Ammon's horn (tissue), 1 donor: ENCODE data around the gene LRRC57.

ENCODE experiments used
- DNase-seq: peaks from one replicate; pipeline ENCODE4 v3.0.0-alpha.2; 2016; ENCODE audit warnings: low spot score

Gene LRRC57

DNA sequence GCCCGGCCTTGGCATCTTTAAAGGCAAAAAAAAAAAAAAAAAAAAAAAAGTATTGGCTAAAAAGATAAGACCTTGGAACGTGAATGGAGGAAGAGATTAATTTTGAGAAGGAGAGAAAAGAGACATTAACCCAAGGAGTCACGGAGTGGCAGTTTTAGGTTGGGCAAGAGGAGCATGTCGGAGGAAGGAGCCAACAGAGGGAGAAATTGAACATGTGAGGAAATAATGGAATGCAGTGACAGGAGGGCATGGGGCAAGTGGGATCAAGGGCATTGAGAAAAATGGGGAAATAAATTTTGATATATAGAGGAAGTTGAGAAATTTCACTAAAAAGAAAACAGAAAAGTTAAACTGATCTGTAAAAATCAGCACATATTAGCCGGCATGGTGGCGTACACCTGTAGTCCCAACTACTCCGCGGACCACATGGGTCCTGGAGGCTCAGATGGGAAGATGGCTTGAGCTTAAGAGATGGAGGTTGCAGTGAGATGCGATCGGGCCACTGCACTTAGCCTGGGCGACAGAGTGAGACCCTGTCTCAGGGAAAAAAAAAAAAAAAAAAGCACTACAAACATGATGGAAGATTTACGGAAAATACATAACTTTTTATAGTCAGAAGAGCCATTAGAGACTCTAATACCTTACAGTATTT, 1.3 kb upstream of the LRRC57 start:
- no peak for DNase-seq

GRCh38 chr15:42549032-42549491, 469 bp upstream of the LRRC57 start:
- DNase-seq = peak; percentile 40

DNA sequence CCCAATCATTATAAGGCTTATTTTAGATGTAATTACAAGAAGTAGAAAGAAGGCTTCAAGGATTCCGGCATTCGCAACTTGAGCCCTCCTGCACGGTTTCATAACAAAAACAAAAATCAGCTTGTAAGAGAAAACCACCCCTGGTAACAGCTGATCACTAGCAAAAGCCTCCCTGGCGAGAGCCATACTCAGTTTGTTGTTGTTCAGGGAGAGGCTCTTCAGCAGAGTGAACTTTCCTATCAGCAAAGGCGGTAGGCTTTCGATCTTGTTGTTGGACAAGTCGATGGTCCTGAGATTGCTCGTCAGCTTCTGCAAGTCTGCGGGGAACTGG, 710 bp downstream of the LRRC57 start:
- DNase-seq = no peak

DNA sequence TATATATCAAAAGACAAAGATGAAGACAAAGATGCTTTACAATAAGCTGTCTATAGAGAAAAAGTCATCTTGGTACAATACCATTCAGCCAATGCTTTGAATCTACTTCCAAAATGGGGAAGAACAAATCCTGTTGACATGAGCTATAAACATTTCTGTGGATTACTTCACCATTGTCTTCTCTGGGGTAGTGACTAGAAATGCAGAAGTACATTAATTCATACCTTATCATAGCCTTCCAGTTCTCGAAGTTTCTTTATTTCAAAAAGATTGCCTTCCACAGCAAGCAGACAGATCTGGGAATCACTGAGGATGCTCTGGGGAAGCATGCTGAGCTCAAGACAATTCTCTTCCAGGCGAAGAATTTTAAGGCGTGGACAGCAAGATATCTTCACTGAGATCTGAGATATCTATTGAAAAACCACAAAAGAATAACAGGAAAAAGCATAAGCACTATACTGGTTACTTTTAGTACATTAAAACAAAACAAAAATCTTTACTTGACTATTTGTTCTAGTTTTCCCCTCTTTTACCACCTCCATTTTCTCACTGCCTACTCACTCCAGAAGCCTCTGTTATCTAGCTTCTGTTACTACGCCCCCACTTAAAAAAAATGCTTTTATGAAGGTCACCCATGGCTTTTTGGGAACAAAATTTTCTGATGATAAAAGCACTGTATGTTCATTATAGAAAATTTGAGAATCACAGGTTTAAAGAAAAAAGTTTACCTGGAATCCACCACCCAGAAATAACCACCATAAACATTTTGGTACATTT, 3.6 kb downstream of the LRRC57 start:
- no peak for DNase-seq

- no peak for DNase-seq
These were observed 15.3 kb downstream of the LRRC57 start for GRCh38 chr15:42533246-42533645.

- no peak for DNase-seq
These were observed 19.6 kb downstream of the LRRC57 start for GRCh38 chr15:42528970-42529369.

- no peak for DNase-seq
These were observed 25.3 kb downstream of the LRRC57 start for GRCh38 chr15:42523331-42523730.

- DNase-seq = no peak
These were observed 37.6 kb downstream of the LRRC57 start for GRCh38 chr15:42511007-42511391.

DNA sequence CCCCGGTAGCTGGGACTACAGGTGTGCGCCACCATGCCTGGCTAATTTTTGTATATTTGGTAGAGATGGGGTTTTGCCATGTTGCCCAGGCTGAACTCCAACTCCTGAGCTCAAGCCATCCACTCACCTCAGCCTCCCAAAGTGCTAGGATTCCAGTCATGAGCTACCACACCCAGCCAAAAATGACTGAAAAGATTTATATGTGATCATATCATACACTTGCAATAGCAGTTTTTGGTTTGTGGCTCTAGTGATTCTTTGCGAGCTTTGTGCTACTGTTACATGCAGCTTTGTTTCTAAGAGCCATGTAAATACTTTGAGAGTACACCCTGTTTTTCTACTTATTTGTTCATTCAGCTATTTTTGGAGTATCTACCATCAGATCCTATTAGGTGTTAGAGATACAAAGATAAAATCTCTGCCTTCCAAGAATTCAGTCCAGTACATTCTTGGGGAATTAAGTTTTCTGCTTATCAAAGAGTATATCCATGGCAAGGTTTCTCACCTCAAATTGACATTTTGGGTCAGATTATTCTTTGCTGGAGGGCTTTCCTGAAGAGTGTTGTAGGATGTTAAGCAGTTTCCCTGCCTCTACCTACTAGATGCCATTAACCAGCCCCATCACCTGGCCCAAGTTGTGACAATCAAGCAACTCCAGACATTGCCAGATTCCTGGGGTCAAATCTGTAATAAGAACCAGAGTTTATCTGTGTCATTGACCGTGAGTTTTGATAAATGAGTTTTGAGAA, 38.2 kb downstream of the LRRC57 start:
- DNase-seq = no peak

DNA sequence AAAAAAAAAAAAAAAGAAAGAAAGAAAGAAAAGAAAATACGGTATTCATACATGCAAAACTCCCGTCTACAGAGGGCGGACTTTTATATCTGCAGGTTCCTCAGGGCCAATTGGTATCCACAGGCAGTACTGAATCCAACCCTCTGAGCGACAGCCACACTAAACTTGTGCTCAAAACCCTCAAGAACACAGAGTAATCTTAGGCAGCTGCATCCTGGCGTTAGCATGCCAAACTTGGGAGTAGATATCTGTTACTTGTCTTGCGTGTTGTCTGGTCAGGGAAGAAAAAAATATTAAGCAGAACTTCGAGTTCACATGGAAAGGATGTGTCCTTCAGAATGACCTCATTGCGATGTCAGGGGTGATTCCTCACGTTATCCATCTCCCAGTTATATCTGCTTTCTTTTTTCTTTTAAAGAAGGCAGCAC, 40.3 kb downstream of the LRRC57 start:
- DNase-seq = no peak

DNA sequence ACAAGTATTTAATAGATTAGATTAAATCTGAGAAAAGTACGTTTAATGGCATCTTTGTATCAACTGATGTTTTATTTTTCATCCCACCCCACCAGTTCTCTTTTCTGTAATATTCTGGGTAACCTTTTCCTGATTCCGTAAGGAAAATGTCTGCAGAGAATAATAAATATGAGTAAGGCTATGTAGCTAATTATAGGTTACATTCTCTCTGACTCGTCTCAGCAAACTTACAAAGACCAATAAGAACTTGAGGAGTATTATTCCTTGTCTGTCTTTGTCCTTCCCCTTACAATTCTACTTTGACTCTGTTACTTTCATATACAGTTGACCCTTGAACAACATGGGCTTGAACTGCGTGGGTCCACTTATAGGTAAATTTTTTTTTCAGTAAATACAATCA, 41.1 kb downstream of the LRRC57 start:
- DNase-seq = no peak

DNA sequence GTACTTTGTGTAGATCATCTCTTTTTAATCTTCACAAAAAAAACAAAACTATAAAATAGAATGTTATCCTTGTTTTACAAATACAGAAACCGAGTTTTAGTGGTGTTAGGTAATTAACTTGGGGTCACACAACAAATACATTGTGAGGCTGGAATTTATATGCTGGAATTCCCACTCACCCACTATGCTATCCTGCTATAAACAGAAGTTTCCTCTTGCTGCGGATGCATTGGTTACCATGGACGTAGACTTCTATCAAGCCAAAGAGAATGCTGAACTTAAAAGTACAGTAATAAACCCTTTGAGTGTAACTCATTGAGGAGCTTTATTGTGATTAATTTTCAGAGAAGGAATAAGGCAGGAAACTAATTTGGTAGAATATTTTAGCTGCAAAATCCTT, 44.0 kb downstream of the LRRC57 start:
- no peak for DNase-seq

GRCh38 chr15:42503825-42504224, 44.8 kb downstream of the LRRC57 start:
- DNase-seq = no peak

GRCh38 chr15:42502477-42502876, 46.1 kb downstream of the LRRC57 start:
- no peak for DNase-seq

DNA sequence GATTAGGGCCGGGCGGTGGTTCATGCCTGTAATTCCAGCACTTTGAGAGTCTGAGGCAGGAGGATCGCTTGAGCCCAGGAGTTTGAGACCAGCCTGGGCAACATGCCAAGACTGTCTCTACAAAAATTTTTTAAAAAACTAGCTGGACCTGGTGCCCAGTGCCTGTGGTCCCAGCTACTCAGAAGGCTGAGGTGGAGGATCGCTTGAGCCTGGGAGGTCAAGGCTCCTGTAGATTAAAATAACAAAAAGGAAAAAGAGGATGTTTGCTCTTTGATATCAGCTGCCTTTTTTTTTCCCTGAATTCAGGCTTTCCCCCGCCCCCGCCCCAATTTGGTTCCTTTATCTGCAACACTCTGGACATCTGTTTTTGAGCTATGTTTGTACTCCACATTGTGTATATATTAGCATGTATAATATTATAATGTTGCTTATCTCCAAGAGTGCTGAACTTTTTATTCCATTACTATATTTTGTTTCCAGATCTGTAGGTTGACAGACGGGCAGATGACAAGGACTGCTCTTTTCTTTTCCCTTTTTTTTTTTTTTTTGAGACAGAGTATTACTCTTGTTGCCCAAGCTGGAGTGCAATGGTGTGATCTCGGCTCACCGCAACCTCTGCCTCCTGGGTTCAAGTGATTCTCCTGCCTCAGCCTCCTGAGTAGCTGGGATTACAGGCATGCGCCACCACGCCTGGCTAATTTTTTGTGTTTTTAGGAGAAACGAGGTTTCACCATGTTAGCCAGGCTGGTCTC, 48.6 kb downstream of the LRRC57 start:
- no peak for DNase-seq

GRCh38 chr15:42498212-42499068, 50.2 kb downstream of the LRRC57 start:
- DNase-seq = no peak

- DNase-seq = peak; percentile 94
These were observed 53.0 kb downstream of the LRRC57 start, which contains the start of gene SNAP23 for GRCh38 chr15:42495361-42496212. SNAP23 (plus strand) TSS chr15:42495634; CDS start chr15:42511847, 16,213 bp downstream.

DNA sequence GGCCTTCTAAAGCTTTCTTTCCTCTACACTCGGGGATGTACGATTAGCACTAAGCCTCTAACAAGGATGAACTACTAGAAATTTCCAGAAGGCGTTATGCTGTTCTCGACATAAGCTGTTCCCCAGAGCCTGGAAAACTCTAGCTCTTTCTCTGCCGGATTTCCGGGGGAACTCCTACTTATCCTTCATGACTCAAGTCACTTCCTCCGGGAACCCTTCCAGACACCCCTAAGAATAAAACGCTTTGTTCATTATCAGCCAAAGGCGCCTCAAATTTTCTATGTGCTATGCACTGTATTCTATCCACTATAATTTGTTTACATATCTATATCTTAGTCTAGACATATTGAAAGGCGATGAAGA, 53.6 kb downstream of the LRRC57 start:
- DNase-seq = peak; percentile 73

GRCh38 chr15:42493679-42494078, 54.9 kb downstream of the LRRC57 start:
- no peak for DNase-seq

GRCh38 chr15:42491539-42492225, 56.9 kb downstream of the LRRC57 start:
- DNase-seq = no peak
